Measurements from ENCODE around the gene ARIH2. TPM values are rescaled to one million over a fixed set of nuclear protein-coding genes. Genes with fewer than 3 reads are reported as not detected.

ARIH2 gene
- total and polyA plus RNA-seq, 2 of the 4 experiments (the other 2 are of a cell fraction) = 62.3 to 93.7 TPM

Small RNAs within 50 kb of the gene (microRNA-seq; reads per million reads assigned to microRNA genes)
- gene MIR191 (ENCODE audit: insufficient read depth in 1 of 2, insufficient read length in 1 of 2, unreplicated experiment in 1 of 2) (6,641 to 17,413 reads per million in 2 experiments), gene MIR425 (ENCODE audit: insufficient read depth in 1 of 2, insufficient read length in 1 of 2, unreplicated experiment in 1 of 2) (3,538 to 3,717 reads per million in 2 experiments)

Small RNAs within 50 kb of the gene (small RNA-seq; reads per million reads assigned to genes)
- gene MIR191 (623 to 21,352 (median 15,529) reads per million in 5 experiments), gene MIR425 (42.5 to 4,031 (median 2,697) reads per million in 5 experiments)

Other genes with a start within 250 kb of the ARIH2 start
- 21.0 and 21.9 TPM in 2 replicates for gene NCKIPSD, start 232.9 kb upstream of the ARIH2 start, total RNA-seq (2012; rRNA removed)
- gene NCKIPSD, start 232.9 kb upstream of the ARIH2 start, polyA plus RNA-seq (2012; rRNA removed) = 38.3 and 42.3 TPM in 2 replicates
- 73.7 and 76.9 TPM in 2 replicates for gene IP6K2, start 201.6 kb upstream of the ARIH2 start, total RNA-seq (2012; rRNA removed)
- gene IP6K2, start 201.6 kb upstream of the ARIH2 start, polyA plus RNA-seq (2012; rRNA removed) = 155 and 169 TPM in 2 replicates
- gene PRKAR2A, start 71.0 kb upstream of the ARIH2 start, total RNA-seq (2012; rRNA removed) = 48.2 and 53.0 TPM in 2 replicates
- gene PRKAR2A, start 71.0 kb upstream of the ARIH2 start, polyA plus RNA-seq (2012; rRNA removed) = 10.2 and 11.3 TPM in 2 replicates
- 27.1 and 29.2 TPM in 2 replicates for gene SLC25A20, start 20.0 kb upstream of the ARIH2 start, total RNA-seq (2012; rRNA removed)
- 21.8 and 23.8 TPM in 2 replicates for gene SLC25A20, start 20.0 kb upstream of the ARIH2 start, polyA plus RNA-seq (2012; rRNA removed)
- 10.4 and 11.1 TPM in 2 replicates for gene P4HTM, start 71.4 kb downstream of the ARIH2 start, total RNA-seq (2012; rRNA removed)
- gene P4HTM, start 71.4 kb downstream of the ARIH2 start, polyA plus RNA-seq (2012; rRNA removed) = 26.1 and 29.7 TPM in 2 replicates
- gene WDR6, start 88.5 kb downstream of the ARIH2 start, total RNA-seq (2012; rRNA removed) = 55.8 and 60.9 TPM in 2 replicates
- 160 and 172 TPM in 2 replicates for gene WDR6, start 88.5 kb downstream of the ARIH2 start, polyA plus RNA-seq (2012; rRNA removed)
- 27.8 and 28.3 TPM in 2 replicates for gene DALRD3, start 99.7 kb downstream of the ARIH2 start, total RNA-seq (2012; rRNA removed)
- gene DALRD3, start 99.7 kb downstream of the ARIH2 start, polyA plus RNA-seq (2012; rRNA removed) = 42.2 and 43.5 TPM in 2 replicates
- gene NDUFAF3, start 103.3 kb downstream of the ARIH2 start, total RNA-seq (2012; rRNA removed) = 26.5 and 43.3 TPM in 2 replicates
- 112 and 137 TPM in 2 replicates for gene NDUFAF3, start 103.3 kb downstream of the ARIH2 start, polyA plus RNA-seq (2012; rRNA removed)
- 268 and 296 TPM in 2 replicates for gene IMPDH2, start 110.6 kb downstream of the ARIH2 start, total RNA-seq (2012; rRNA removed)
- gene IMPDH2, start 110.6 kb downstream of the ARIH2 start, polyA plus RNA-seq (2012; rRNA removed) = 190 and 194 TPM in 2 replicates
- 62.7 and 72.2 TPM in 2 replicates for gene QRICH1, start 175.2 kb downstream of the ARIH2 start, total RNA-seq (2012; rRNA removed)
- 77.3 and 79.9 TPM in 2 replicates for gene QRICH1, start 175.2 kb downstream of the ARIH2 start, polyA plus RNA-seq (2012; rRNA removed)
- 396 and 404 TPM in 2 replicates for gene QARS1, start 185.9 kb downstream of the ARIH2 start, total RNA-seq (2012; rRNA removed)
- gene QARS1, start 185.9 kb downstream of the ARIH2 start, polyA plus RNA-seq (2012; rRNA removed) = 296 and 354 TPM in 2 replicates
- gene USP19, start 202.0 kb downstream of the ARIH2 start, total RNA-seq (2012; rRNA removed) = 22.5 and 24.7 TPM in 2 replicates
- 39.7 and 44.0 TPM in 2 replicates for gene USP19, start 202.0 kb downstream of the ARIH2 start, polyA plus RNA-seq (2012; rRNA removed)
- gene LAMB2, start 214.2 kb downstream of the ARIH2 start, total RNA-seq (2012; rRNA removed) = 179 and 213 TPM in 2 replicates
- 526 and 570 TPM in 2 replicates for gene LAMB2, start 214.2 kb downstream of the ARIH2 start, polyA plus RNA-seq (2012; rRNA removed)
- gene CCDC71, start 247.5 kb downstream of the ARIH2 start, total RNA-seq (2012; rRNA removed) = 28.3 and 29.4 TPM in 2 replicates
- gene CCDC71, start 247.5 kb downstream of the ARIH2 start, polyA plus RNA-seq (2012; rRNA removed) = 35.9 and 38.6 TPM in 2 replicates

Measured in IMR-90 (cell line).